ENCODE results near the gene SEBOX.

Gene SEBOX

DNA sequence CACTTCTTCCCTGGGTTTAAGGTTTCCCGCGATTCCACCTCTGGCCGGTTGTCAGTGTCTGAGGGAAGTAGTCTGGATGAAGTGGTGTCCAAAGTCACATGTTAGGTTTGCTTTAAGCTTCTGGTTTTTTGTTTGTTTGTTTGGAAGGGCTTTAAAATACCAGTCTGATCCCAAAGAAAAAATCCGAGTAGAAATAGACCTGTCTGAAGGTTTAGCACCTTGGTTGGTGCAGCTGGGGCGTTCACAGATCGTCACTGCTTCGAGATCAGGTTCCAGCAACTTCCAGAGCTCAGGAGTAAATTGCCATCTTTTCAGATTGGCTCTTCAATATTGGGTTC is 45.4 kb downstream of the SEBOX start:
- no peak for DNase-seq (ENCODE audit: low read depth, low spot score)

DNA sequence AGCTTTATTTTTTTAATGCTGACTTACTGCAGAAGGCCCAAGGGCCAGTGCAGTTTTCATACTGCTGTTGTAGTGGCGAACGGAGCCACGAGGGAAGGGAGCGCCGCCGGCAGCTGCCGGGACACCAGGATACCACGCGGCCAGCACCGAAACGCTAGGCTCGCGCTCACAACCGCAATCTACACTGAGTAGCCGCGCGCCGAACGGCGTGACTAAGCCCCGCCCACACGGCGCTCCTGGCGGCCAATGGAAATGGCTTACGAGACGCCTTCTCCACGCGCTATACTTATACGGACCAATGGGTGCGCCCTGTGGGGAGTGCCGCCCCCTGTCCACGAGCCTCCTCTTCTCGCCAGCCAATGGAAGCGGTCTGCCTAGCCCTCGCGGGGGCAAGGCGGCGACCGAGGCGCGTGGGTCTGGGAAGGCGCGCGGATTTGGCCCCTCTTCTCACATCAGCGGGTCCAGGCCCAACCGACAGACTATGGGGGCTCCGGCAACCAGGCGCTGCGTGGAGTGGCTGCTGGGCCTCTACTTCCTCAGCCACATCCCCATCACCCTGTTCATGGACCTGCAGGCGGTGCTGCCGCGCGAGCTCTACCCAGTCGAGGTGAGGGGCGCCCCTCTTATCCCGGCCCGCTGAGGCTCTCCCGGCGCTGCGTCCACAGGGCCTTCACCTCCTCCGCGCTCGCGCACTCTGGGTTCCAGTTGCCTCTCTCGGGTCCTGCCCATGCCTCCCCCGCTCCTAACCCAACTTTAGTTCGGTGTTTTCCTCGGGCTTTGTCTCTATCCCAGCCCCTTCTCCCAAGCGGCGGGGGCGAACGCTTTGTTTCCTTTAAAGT is 46.0 kb downstream of the SEBOX start, which contains the start of gene TMEM97:
Gene TMEM97 (plus strand): TSS at position 442 of the 839 bp plus-strand sequence. CDS start 40 bp downstream, at position 482.
- DNase-seq (ENCODE audit: low read depth, low spot score), result peak; percentile 73

DNA sequence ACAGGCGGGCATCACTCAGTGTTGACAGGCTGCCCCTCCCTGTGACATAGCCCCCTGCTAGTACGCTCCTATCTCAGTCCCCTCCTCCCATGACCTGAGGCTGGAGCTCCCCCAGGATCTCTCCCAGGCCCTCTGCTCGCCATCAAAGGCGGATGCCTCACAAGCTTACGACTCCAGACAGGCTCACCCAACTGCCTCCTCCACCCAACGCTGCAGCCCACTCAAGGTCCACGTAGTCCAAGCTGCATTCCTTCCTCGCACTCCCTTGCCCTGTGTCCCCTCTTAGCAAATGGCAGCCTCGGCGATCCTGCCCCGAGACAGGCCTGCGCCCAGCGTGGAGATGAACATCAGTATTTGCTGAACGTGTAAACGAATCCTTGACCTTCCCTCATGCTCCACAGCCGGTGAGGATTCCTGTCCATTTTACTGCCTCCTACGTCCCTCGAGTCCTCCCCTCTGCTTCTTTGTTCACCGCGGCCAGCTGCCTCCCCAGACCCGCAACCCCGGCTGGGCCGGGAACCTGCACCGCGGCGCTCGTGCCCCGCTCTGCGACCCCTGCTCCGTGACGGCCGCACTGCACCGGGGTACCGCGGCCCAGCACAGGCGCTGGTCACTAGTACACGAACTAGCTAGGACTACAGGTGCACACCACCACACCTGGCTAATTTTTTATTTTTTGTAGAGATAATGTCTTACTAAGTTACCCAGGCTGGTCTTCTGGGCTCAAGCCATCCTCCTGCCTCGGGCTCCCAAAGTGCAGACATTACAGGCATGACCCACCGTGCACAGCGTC is 46.8 kb downstream of the SEBOX start:
- DNase-seq (ENCODE audit: low read depth, low spot score), result no peak

DNA sequence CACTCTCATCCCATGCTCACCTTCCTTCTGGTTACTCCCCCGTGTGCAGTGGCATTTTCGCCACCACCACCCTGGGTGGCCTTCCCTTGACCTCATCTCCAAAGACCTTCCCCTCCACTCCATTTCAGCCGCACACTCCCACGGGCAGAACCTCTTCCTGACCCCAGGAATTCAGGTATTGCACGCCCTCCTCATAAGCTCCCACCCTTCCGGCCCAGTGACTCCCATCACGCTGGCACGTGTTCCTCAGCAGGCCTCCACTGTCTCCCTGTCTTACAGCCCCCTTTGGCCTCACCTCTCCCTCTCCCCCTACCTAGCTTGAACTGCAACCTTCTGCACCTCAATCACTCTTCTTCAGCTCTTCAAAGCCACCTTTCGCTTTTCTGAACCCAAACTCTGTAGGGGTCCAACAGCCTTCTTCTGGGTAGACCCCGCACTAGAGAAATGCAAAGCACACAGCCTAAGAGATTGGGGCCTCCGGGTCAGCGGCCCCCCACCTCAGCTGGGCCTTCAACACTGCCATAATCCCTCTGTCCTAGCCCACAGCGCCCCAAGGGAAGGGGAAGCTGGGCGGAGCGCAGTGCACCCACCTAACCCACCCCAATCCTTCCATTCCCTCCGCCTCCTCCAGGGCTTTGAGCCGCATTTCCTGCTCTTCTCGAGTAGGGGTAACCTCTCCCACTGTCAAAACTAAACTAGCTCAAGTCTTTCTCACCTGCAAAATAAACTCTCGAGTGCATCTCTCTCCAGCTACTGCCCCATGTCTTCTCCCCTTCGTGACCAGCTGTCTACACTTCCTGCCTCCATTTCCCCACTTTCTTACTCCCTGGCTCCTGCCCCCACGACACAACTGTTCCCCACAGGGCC is 47.7 kb downstream of the SEBOX start:
- DNase-seq (ENCODE audit: low read depth, low spot score), result no peak

- no peak for DNase-seq (ENCODE audit: low read depth, low spot score)
Measured at GRCh38 chr17:28315846-28316705, 48.9 kb downstream of the SEBOX start.

DNA sequence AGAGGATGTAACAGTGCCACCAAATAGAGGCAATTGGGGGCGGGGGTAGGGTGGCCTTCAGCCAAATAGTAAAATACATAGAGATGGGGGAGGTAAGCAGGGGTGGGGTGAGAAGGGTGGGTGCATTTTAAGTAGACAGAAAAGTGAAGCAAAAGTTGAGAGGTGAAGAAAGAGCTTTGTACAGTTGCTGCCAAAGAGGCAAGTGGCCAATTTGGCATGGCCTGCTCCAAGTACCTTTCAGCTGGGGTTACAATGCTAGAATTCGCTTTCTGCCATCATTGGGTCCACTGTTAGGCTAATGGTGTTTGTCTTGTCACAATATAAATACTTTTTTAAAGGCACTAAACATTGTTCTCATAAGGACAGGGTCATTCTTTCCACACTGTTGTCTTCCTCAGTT is 51.2 kb downstream of the SEBOX start:
- no peak for DNase-seq (ENCODE audit: low read depth, low spot score)

Measured in iPS DF 19.7 (cell line).